ENCODE measurements around the gene PAN3.

- TF ChIP-seq CTCF (IDR thresholded peaks at IDR 0.05) (no peak), POLR2AphosphoS5 (IDR thresholded peaks at IDR 0.05; ENCODE audit: low read depth, low read length) (no peak), REST (IDR thresholded peaks at IDR 0.05; ENCODE audit: insufficient read depth in 1 of 2, low read depth in 2 of 2, low read length in 1 of 2) (no peak), TCF7L2 (IDR thresholded peaks at IDR 0.05; ENCODE audit: low read depth, low read length) (no peak)
These were observed 107.1 kb downstream of the PAN3 start for GRCh38 chr13:28245465-28245864.

Measured in Panc1 (cell line).